Skeletal muscle cell (primary cell): ENCODE data around the gene ANKMY1.
A peak's percentile ranks its signal among the peaks of the same experiment; 100 is the strongest.
"Not testable (repeated sequence)": the region's sequence is repeated elsewhere in the genome, so short reads cannot be mapped to it uniquely, and the experiment has no call there.

ENCODE experiments used
- DNase-seq: peaks from one replicate; pipeline ENCODE4 v3.0.0-alpha.2; 2010; ENCODE audit warnings: low read depth
- H3K4me3 ChIP-seq: 2 replicates; pipeline ENCODE4 v1.5.1; 2011; ENCODE audit warnings: low read depth, mild to moderate bottlenecking, control low read depth, low read length, moderate library complexity

ANKMY1 gene

DNA sequence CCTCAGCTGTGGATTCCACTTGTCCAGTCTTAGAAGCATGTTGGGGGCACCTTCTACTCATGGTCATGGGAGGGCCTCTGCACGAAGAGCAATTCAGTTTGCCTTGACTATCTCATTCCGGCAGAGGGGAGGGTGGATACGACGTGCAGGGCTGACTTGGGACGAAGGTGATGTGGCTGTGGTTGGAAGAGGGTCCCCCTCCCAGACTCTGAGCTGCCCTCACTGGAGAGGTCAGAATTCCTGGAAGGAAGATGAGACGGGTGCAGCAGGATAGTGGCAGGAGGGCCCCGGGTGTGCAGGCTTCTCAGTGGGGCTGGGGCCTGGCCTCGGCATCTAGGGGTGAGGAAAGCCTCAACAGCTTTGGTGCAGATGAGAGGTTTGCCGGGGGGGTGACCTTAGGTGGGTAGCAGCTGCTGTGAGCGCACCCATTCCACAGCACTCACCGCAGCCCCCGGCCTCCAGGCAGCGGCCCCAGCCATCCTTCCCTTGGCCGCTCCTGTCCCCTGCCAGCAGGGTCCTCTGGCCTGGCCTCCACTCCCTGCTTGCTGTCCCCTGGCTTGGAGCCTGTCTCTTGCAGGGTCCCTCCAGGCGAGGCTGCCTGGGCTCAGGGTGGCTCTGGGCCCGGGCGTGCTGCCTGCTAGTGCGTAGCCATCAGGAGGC is 13.7 kb upstream of the ANKMY1 start:
- H3K4me3 ChIP-seq, result no peak overlapping the region
- DNase-seq, result no peak

- H3K4me3 ChIP-seq, result no peak overlapping the region
Measured at GRCh38 chr2:240570531-240571313, 12.9 kb upstream of the ANKMY1 start.

DNA sequence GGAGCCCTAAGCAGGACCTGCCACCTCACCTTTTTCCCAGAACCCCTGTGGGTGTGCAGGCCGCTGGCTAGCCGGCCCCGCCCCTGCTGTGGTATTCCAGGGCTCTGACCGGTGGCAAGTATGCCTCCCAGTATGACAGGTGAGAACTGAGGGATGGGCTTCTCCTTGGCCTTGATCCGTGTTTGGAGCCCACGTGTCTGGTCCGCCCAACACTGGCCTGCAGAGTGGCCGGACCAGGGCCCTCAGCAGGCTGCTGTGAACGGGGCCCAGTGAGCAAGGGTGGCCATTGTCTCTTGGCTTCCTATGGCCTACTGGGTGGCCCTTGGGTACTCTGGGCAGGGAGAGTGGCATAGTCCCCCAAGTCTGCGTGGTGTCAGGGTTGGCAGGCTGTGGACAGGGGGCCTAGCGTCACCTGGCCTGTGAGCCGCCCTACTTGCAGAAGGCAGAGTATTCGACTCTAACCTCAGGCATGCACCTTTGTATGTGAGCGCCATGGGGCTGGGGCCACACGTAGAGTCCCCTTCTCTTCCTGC is 12.3 kb upstream of the ANKMY1 start:
- DNase-seq, result no peak
- H3K4me3 ChIP-seq, result no peak overlapping the region

More at GRCh38 chr2:240570531-240571313, 12.9 kb upstream of the ANKMY1 start:
- DNase-seq, result no peak

DNA sequence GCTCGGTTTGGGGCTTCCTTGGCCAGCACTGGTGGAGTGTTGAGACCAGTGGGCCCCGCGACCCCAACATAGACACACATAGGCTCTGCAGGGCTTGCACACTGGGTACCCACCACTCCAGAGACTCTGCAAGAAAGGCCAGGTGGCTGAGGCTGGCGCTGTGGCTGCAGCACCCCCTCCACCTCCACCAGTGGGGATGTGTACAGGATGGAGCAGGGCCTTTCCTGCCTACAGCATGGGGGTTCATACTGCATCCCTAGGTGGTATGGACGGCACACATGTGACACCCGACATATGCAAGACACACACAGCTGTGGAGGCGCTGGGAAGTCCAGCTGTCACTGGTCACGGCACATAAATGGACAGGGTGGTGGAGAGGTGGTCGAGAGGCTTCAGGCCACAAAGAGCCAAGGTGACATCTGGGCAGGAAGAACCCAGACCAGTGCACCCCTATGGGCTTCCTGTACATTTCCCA is 11.8 kb upstream of the ANKMY1 start:
- peak overlapping the region; percentile 52 for H3K4me3 ChIP-seq
- DNase-seq, result no peak

GRCh38 chr2:240568678-240569522 is 11.1 kb upstream of the ANKMY1 start:
- no peak for DNase-seq
- peak overlapping the region; percentile 52 for H3K4me3 ChIP-seq

GRCh38 chr2:240567872-240568677 is 10.3 kb upstream of the ANKMY1 start, which contains the start of gene RNPEPL1:
TSS of gene RNPEPL1 (plus strand) at chr2:240568484. CDS start at chr2:240568587, 103 bp downstream.
- DNase-seq, result no peak
- H3K4me3 ChIP-seq, result peak within 1 kb of the TSS; percentile 72

GRCh38 chr2:240567137-240567871 is 9.5 kb upstream of the ANKMY1 start:
- DNase-seq, result no peak
- H3K4me3 ChIP-seq, result peak overlapping the region; percentile 72

DNA sequence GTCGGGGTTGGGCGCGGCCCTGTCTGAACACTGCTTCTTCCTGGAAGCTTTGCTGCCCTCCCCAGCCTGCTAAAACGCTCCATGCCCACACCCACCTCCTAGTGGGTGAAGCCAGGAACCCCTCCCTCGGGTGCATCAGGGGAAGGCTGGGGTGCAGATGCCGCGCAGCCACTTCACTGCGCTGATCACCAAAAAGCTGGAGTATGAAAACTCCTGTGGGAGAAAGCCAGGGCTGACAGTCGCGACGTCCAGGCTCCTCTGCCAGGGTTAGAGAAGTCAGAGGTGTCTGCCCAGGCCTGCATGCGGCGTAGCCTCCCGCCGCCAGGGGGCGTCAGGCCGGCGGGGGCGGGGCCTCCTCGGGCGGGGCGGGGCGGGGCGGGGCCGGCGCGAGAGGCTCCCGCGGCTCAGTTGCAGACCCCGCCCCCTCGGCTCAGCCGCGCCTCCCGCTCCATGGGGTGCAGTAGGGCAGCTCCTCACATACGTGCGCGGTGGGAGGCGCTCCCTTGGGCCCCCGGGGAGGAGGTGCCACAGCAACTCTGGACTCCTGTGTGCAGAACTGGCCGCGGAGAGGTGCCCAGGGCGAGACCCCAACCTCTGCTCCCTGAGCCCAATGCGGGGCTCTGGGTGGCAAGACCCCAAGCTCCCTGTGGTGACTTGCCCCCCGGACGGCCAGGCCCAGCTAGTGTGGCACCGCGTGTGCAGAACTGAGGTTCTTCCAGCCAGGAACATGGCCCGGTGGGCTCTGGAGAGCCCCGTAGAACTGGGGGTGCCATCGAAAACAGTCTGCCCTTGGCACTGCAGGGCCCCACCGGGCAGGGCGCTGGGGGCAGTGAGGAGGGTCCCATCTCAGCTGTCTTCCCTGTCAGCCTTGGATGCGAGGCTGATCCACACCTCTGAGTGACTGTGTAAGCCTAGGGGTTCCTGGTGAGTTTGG is 8.7 kb upstream of the ANKMY1 start:
- H3K4me3 ChIP-seq, result peak overlapping the region; percentile 41
- peak; percentile 47 for DNase-seq

- no peak overlapping the region for H3K4me3 ChIP-seq
- no peak for DNase-seq
Measured at GRCh38 chr2:240565333-240566202, 7.8 kb upstream of the ANKMY1 start.

GRCh38 chr2:240564561-240565332 is 7.0 kb upstream of the ANKMY1 start:
- DNase-seq, result no peak
- no peak overlapping the region for H3K4me3 ChIP-seq

- no peak for DNase-seq
Measured at GRCh38 chr2:240563951-240564560, 6.3 kb upstream of the ANKMY1 start.

GRCh38 chr2:240563231-240563630 is 5.4 kb upstream of the ANKMY1 start:
- H3K4me3 ChIP-seq, DNase-seq: not testable (repeated sequence)

More at GRCh38 chr2:240563951-240564560, 6.3 kb upstream of the ANKMY1 start:
- no peak overlapping the region for H3K4me3 ChIP-seq

DNA sequence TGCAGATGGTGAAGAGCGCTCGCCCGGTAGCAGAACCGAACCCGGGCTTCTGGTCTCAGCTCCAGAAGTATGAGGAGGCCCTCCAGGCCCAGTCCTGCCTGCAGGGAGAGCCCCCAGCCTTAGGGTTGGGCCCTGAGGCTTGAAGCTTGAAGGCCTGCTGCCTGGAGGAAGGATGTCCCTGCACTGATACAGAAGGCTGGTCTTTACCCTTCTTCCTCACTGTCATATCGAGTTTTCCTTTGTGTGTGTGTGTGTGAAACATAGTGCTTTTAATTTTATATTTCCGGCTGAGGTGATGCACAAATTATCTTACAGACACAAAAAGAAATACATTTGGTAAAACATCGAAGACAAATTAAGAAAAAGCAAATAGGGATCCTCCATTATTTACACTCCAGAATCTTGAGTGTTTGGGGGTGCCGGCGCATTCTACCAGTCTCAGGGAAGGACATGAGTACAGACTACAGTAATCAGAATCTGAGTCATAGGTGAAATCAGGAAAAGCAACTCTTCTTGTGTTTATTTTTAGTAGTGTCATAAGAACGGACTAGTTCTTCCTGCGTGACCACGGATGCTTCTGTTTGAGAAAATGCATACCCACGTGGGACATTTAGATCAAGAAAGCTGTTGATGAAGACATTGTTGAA is 3.7 kb upstream of the ANKMY1 start:
- peak; percentile 24 for DNase-seq
- peak overlapping the region; percentile 77 for H3K4me3 ChIP-seq

- DNase-seq, result peak; percentile 92
- peak overlapping the region; percentile 77 for H3K4me3 ChIP-seq
Measured at GRCh38 chr2:240560480-240561324, 2.9 kb upstream of the ANKMY1 start.
